ENCODE data around the gene CD68.
A peak's percentile ranks its signal among the peaks of the same experiment; 100 is the strongest.

CD68 gene

GRCh38 chr17:7560172-7561027, 19.0 kb upstream of the CD68 start:
- DNase-seq, result peak; percentile 76

DNA sequence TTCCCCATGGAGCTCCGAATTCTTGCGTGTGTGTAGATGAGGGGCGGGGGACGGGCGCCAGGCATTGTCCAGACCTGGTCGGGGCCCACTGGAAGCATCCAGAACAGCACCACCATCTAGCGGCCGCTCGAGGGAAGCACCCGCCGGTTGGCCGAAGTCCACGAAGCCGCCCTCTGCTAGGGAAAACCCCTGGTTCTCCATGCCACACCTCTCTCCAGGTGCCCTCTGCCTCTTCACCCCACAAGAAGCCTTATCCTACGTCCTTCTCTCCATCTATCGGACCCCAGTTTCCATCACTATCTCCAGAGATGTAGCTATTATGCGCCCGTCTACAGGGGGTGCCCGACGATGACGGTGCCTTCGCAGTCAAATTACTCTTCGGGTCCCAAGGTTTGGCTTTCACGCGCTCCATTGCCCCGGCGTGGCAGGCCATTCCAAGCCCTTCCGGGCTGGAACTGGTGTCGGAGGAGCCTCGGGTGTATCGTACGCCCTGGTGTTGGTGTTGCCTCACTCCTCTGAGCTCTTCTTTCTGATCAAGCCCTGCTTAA, 18.3 kb upstream of the CD68 start:
- DNase-seq, result peak; percentile 88

DNA sequence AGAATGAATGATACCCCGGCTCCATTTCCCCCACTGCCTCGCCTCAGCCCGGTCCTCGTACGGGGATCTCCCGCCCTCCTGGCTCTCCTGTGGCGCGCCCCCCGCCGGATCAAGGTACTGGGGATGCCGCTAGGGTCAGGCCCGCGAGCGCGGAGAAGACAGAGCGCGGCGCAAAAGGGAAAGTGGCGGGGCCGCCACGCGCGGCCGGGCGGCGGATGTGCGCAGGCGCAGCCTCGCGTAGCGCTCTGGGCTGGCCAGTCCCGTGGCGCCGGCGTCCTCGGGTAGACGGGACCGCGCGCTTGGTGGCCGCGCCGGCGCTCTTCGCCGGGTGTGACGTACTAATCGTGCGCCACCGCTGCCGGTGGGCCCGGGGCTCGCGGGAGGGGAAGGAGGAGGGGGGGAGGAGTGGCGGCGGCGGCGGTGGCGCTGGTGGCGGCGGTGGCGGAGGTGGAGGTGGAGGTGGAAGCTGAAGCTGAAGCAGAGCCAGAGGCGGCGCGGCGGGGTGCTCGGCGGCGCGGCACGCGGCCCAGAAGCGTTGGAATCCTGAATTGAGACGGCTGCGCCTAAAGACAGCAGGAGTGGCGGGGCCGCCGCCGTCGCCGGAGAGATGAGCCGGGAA, 17.7 kb upstream of the CD68 start, which contains the start of gene SENP3:
Gene SENP3, plus strand, starts transcription at position 331 of the 619 bp plus-strand sequence. CDS start 1,158 bp downstream, outside the sequence.
- DNase-seq, result peak; percentile 91

DNA sequence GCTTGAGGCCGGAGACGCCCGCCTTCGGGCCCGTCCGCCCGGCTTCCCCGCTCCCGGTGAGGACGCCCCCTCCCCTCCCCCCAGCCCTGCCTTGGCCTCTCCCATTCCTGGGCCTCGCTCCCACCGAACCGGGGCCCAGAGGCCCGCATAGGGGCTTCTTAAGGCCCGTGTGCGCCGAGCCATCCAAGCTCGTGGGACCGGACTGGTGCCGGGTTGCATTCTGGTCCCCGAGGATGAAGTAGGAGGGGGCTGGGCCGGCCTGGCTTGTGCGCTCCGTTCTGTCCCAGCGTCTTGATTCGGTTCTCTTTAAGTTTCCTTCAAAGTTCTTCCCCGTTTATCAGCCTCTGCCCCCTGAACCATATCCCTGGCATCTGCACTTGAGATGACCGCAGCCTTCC, 17.2 kb upstream of the CD68 start:
- DNase-seq, result no peak

DNA sequence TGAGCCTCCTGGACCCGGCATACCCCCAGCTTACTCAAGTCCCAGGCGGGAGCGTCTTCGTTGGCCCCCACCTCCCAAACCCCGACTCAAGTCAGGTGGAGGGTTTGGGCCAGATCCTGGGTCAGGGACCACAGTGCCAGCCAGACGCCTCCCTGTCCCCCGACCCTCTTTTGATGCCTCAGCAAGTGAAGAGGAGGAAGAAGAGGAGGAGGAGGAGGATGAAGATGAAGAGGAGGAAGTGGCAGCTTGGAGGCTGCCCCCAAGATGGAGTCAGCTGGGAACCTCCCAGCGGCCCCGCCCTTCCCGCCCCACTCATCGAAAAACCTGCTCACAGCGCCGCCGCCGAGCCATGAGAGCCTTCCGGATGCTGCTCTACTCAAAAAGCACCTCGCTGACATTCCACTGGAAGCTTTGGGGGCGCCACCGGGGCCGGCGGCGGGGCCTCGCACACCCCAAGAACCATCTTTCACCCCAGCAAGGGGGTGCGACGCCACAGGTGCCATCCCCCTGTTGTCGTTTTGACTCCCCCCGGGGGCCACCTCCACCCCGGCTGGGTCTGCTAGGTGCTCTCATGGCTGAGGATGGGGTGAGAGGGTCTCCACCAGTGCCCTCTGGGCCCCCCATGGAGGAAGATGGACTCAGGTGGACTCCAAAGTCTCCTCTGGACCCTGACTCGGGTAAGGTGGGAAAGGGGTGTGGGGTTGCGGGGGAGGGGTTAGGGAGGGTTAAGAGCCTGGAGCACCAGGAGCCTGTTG, 16.1 kb upstream of the CD68 start:
- DNase-seq, result no peak

DNA sequence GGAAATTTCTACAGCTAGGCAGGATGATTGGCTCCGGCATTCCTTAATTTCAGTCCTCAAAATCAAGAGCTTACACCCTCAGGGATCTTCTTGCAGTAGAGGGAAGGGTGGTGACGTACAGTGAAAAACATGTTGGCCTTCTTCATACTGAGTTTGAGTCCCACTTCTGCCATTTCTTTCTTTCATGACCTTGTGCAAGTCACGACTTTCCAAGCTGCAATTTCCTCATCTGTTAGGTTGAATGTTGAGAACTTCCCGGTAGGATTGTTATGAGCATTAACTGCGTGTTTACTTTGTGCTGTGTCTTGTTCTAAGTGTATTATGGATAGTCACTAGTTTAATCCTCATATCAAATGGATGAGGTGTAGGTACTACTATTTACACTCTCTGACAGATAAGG, 9.9 kb upstream of the CD68 start:
- no peak for DNase-seq

GRCh38 chr17:7570351-7570750, 9.1 kb upstream of the CD68 start:
- no peak for DNase-seq

GRCh38 chr17:7572338-7572587, 7.2 kb upstream of the CD68 start:
- no peak for DNase-seq

DNA sequence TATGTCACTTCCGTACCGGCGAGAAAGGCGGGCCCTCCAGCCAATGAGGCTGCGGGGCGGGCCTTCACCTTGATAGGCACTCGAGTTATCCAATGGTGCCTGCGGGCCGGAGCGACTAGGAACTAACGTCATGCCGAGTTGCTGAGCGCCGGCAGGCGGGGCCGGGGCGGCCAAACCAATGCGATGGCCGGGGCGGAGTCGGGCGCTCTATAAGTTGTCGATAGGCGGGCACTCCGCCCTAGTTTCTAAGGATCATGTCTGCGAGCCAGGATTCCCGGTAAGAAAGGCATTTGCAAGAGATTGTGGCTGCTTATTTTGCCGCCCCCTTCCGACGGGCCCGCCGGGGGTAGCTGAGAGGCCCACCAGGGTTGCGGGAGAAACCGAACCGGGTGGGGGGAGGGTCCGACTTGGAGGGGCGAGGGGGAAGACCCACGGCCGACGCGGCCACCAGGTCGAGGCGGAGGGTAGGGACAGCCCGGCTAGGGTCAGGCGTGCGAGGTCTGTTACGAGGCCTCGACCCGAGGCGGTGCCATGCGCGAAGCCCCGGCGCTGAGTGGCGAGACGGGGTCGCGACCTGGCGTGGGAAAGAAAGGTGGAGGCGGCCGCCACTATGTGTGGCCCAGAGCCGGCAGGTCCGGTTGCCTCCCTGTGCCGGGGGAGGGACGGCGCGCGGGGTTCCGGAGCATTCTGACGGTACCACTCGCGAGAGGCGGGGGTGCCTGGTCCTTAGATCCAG, 6.7 kb upstream of the CD68 start:
- DNase-seq, result peak; percentile 96

- DNase-seq, result peak; percentile 90
Measured at GRCh38 chr17:7573324-7574080, 5.9 kb upstream of the CD68 start.

- DNase-seq, result no peak
Measured at GRCh38 chr17:7574176-7574953, 5.1 kb upstream of the CD68 start.

DNA sequence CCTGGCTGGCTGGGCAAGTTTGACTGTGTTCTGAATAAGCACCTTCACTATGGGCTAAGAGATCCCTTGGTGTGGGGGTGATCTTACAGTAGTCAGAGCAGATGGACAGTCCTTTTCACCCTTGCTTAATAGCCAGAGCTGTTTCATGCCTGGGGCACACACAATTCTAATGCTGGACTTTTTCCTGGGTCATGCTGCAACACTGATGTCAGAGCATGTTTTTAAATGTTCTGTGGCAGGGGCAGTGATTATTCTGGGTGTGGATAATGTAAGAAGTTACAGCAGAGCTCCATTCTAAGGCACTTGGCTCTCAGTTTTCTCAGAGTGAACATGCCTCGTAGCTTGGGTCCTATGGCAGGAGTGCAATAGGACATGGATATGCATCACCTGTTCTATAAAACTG, 4.0 kb upstream of the CD68 start:
- DNase-seq, result no peak

- DNase-seq, result no peak
Measured at GRCh38 chr17:7575959-7576358, 3.5 kb upstream of the CD68 start.

DNA sequence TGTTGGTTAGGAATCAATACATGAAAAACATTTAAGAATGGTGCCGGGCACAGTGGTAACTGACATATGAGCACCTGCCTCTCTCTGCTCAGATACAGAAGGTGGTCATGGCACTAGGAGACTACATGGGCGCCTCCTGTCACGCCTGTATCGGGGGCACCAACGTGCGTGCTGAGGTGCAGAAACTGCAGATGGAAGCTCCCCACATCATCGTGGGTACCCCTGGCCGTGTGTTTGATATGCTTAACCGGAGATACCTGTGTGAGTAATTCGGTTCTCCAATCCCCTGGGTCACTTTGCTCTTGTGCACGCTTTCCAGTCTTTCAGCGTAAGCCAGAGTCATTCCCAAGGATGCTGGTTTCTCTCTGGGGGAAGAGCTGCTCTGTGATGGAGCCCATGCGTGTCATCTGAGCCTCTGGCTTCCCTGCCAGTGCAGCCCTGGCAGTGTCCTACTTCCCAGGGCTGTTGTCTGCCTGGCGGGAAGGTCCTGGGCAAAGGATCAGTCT, 3.0 kb upstream of the CD68 start:
- no peak for DNase-seq

- no peak for DNase-seq
Measured at GRCh38 chr17:7577327-7578199, 1.9 kb upstream of the CD68 start.

DNA sequence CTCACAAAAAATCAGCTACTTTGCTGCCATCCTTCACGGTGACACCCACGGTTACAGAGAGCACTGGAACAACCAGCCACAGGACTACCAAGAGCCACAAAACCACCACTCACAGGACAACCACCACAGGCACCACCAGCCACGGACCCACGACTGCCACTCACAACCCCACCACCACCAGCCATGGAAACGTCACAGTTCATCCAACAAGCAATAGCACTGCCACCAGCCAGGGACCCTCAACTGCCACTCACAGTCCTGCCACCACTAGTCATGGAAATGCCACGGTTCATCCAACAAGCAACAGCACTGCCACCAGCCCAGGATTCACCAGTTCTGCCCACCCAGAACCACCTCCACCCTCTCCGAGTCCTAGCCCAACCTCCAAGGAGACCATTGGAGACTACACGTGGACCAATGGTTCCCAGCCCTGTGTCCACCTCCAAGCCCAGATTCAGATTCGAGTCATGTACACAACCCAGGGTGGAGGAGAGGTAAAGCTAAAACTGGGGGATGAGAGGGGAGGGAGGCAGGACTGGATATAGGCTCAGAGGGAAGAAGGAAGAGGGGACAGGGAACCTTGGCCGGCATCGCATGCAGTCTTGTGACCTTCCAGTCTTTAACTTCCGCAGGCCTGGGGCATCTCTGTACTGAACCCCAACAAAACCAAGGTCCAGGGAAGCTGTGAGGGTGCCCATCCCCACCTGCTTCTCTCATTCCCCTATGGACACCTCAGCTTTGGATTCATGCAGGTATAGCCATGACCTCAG, 581 bp downstream of the CD68 start:
- DNase-seq, result no peak

- no peak for DNase-seq
Measured at GRCh38 chr17:7580604-7581575, 1.5 kb downstream of the CD68 start.

All from NCI-H69 (cell line).